HEK293 (cell line): ENCODE data around the gene CYB5R4.

Experiments used
- BCL11B ChIP-seq: fragments of 450-650 bp; formaldehyde crosslinking; IDR thresholded peaks from 2 replicates; pipeline ENCODE4 v1.5.1; 2016; ENCODE audit warnings: low read depth, missing biosample characterization, missing genetic modification characterization
- KLF10 ChIP-seq: fragments of 450-650 bp; IDR thresholded peaks from 2 replicates; pipeline ENCODE4 v1.5.1; 2018; ENCODE audit warnings: missing biosample characterization, mild to moderate bottlenecking, missing genetic modification characterization
- KLF8 ChIP-seq: fragments of 450-650 bp; formaldehyde crosslinking; IDR thresholded peaks from 2 replicates; pipeline ENCODE4 v1.5.1; 2016; ENCODE audit warnings: missing biosample characterization, missing genetic modification characterization
- SCRT1 ChIP-seq: fragments of 450-650 bp; formaldehyde crosslinking; IDR thresholded peaks from 2 replicates; pipeline ENCODE4 v1.5.1; 2016; ENCODE audit warnings: missing biosample characterization, missing genetic modification characterization, borderline replicate concordance
- SP3 ChIP-seq: fragments of 450-650 bp; formaldehyde crosslinking; IDR thresholded peaks from 2 replicates; pipeline ENCODE4 v1.5.1; 2016; ENCODE audit warnings: missing biosample characterization, missing genetic modification characterization
- YY2 ChIP-seq: fragments of 450-650 bp; formaldehyde crosslinking; IDR thresholded peaks from 2 replicates; pipeline ENCODE4 v1.5.1; 2016; ENCODE audit warnings: missing biosample characterization, missing genetic modification characterization
- ZNF221 ChIP-seq: fragments of 450-650 bp; formaldehyde crosslinking; IDR thresholded peaks from 2 replicates; pipeline ENCODE4 v1.5.1; 2017; ENCODE audit warnings: missing biosample characterization, missing genetic modification characterization, borderline replicate concordance
- ZNF366 ChIP-seq: fragments of 450-650 bp; formaldehyde crosslinking; conservative IDR thresholded peaks from 2 replicates; pipeline ENCODE4 v1.5.1; 2016; ENCODE audit warnings: missing biosample characterization, missing genetic modification characterization
- ZNF544 ChIP-seq: fragments of 450-650 bp; formaldehyde crosslinking; IDR thresholded peaks from 2 replicates; pipeline ENCODE4 v1.5.0; 2017; ENCODE audit warnings: missing biosample characterization, missing genetic modification characterization
- ZNF548 ChIP-seq: fragments of 450-650 bp; formaldehyde crosslinking; IDR thresholded peaks from 2 replicates; pipeline ENCODE4 v1.5.1; 2016; ENCODE audit warnings: missing biosample characterization, missing genetic modification characterization
- ZNF660 ChIP-seq: fragments of 450-650 bp; IDR thresholded peaks from 2 replicates; pipeline ENCODE4 v1.5.1; 2018; ENCODE audit warnings: missing biosample characterization, mild to moderate bottlenecking, missing genetic modification characterization
- ZNF707 ChIP-seq: fragments of 450-650 bp; formaldehyde crosslinking; IDR thresholded peaks from 2 replicates; pipeline ENCODE4 v1.5.1; 2016; ENCODE audit warnings: missing biosample characterization, missing genetic modification characterization
- ZNF777 ChIP-seq: fragments of 450-650 bp; formaldehyde crosslinking; IDR thresholded peaks from 2 replicates; pipeline ENCODE4 v1.5.1; 2017; ENCODE audit warnings: missing biosample characterization, missing genetic modification characterization, borderline replicate concordance
- ZNF791 ChIP-seq: fragments of 450-650 bp; formaldehyde crosslinking; IDR thresholded peaks from 2 replicates; pipeline ENCODE4 v1.5.1; 2016; ENCODE audit warnings: missing biosample characterization, missing genetic modification characterization
- ZNF792 ChIP-seq: fragments of 450-650 bp; formaldehyde crosslinking; IDR thresholded peaks from 2 replicates; pipeline ENCODE4 v1.5.1; 2016; ENCODE audit warnings: missing biosample characterization, missing genetic modification characterization
- ZNF843 ChIP-seq: fragments of 450-650 bp; formaldehyde crosslinking; IDR thresholded peaks from 2 replicates; pipeline ENCODE4 v1.5.1; 2016; ENCODE audit warnings: missing biosample characterization, missing genetic modification characterization
- TF ChIP-seq, protein P1 (sequence below): fragments of 450-650 bp; formaldehyde crosslinking; conservative IDR thresholded peaks from 2 replicates; pipeline ENCODE4 v1.5.1; 2016; ENCODE audit warnings: low read depth, missing biosample characterization, missing genetic modification characterization
- TF ChIP-seq, protein P2 (sequence below): fragments of 450-650 bp; formaldehyde crosslinking; IDR thresholded peaks from 2 replicates; pipeline ENCODE4 v1.5.1; 2016; ENCODE audit warnings: missing biosample characterization, missing genetic modification characterization
- TF ChIP-seq, protein P3 (sequence below): fragments of 450-650 bp; formaldehyde crosslinking; IDR thresholded peaks from 2 replicates; pipeline ENCODE4 v1.5.1; 2016; ENCODE audit warnings: missing biosample characterization, missing genetic modification characterization
- TF ChIP-seq, protein P4 (sequence below): fragments of 450-650 bp; formaldehyde crosslinking; IDR thresholded peaks from 2 replicates; pipeline ENCODE4 v1.5.1; 2016; ENCODE audit warnings: missing biosample characterization, missing genetic modification characterization
- TF ChIP-seq, protein P5 (sequence below): fragments of 450-650 bp; formaldehyde crosslinking; IDR thresholded peaks from 2 replicates; pipeline ENCODE4 v1.5.1; 2016; ENCODE audit warnings: missing biosample characterization, missing genetic modification characterization
- TF ChIP-seq, protein P6 (sequence below): fragments of 450-650 bp; formaldehyde crosslinking; IDR thresholded peaks from 2 replicates; pipeline ENCODE4 v1.5.1; 2016; ENCODE audit warnings: missing biosample characterization, missing genetic modification characterization
- TF ChIP-seq, protein P7 (sequence below): fragments of 450-650 bp; formaldehyde crosslinking; IDR thresholded peaks from 2 replicates; pipeline ENCODE4 v1.5.1; 2016; ENCODE audit warnings: missing biosample characterization, missing genetic modification characterization, low read depth
- TF ChIP-seq, protein P8 (sequence below): fragments of 450-650 bp; formaldehyde crosslinking; optimal IDR thresholded peaks from 2 replicates; pipeline ENCODE3; 2016; ENCODE audit warnings: missing biosample characterization, mild to moderate bottlenecking, missing genetic modification characterization

CYB5R4 gene

DNA sequence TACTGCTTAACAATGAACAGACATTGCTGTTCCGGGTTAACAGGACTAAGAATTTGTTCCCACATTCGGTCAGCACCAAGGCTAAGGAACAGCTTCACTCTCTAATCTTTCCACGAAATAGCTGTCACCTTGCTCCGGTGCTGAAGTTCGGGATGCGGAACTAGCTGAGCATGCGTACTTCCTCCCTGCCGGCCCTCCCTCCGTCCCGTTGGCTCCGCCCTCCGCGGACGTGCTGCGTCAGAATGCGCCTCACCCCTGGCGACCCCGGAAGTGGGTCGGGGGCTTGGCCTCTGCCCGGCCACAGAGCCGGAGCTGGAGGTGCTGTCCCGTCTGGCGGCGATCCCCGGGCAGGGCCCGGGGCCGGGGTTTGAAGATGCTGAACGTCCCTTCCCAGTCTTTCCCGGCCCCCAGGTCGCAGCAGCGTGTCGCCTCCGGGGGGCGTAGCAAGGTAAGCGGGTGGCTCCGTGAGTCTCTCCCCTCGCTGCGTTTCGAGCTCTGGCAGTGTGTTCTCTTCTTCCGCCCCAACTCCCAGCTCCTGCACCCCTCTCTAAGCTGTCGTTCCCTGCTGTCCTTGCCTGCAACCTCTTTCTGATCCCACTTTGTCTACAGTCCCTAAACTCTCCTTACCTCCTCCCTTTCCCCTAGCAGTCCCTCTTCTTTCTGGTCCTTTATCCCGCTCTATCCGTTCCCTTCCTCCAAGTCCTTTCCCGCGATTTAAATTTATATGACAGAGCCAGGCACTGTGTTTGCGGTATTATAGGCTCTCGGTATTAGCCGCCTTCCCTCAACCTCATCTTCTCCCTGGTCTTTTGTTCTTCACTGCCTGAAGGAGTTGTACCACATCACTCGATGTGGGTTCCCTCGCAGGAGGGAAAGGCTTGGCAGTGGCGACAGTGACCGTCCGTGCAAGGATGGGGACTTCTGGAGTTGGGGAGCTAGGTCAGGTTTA lies at the start of gene CYB5R4 (continued):
- TF ChIP-seq, protein P1, sequence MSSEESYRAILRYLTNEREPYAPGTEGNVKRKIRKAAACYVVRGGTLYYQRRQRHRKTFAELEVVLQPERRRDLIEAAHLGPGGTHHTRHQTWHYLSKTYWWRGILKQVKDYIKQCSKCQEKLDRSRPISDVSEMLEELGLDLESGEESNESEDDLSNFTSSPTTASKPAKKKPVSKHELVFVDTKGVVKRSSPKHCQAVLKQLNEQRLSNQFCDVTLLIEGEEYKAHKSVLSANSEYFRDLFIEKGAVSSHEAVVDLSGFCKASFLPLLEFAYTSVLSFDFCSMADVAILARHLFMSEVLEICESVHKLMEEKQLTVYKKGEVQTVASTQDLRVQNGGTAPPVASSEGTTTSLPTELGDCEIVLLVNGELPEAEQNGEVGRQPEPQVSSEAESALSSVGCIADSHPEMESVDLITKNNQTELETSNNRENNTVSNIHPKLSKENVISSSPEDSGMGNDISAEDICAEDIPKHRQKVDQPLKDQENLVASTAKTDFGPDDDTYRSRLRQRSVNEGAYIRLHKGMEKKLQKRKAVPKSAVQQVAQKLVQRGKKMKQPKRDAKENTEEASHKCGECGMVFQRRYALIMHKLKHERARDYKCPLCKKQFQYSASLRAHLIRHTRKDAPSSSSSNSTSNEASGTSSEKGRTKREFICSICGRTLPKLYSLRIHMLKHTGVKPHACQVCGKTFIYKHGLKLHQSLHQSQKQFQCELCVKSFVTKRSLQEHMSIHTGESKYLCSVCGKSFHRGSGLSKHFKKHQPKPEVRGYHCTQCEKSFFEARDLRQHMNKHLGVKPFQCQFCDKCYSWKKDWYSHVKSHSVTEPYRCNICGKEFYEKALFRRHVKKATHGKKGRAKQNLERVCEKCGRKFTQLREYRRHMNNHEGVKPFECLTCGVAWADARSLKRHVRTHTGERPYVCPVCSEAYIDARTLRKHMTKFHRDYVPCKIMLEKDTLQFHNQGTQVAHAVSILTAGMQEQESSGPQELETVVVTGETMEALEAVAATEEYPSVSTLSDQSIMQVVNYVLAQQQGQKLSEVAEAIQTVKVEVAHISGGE (tag by site-specific recombination) = peak; percentile 67
- no peak for TF ChIP-seq ZNF221 (tag by site-specific recombination)
- TF ChIP-seq, protein P2, sequence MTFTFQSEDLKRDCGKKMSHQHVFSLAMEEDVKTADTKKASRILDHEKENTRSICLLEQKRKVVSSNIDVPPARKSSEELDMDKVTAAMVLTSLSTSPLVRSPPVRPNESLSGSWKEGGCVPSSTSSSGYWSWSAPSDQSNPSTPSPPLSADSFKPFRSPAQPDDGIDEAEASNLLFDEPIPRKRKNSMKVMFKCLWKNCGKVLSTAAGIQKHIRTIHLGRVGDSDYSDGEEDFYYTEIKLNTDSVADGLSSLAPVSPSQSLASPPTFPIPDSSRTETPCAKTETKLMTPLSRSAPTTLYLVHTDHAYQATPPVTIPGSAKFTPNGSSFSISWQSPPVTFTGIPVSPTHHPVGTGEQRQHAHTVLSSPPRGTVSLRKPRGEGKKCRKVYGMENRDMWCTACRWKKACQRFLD (tag by site-specific recombination) = no peak
- peak; percentile 65 for TF ChIP-seq ZNF660
- TF ChIP-seq, protein P3, sequence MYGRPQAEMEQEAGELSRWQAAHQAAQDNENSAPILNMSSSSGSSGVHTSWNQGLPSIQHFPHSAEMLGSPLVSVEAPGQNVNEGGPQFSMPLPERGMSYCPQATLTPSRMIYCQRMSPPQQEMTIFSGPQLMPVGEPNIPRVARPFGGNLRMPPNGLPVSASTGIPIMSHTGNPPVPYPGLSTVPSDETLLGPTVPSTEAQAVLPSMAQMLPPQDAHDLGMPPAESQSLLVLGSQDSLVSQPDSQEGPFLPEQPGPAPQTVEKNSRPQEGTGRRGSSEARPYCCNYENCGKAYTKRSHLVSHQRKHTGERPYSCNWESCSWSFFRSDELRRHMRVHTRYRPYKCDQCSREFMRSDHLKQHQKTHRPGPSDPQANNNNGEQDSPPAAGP (tag by site-specific recombination) = peak; percentile 83
- TF ChIP-seq, protein P4, sequence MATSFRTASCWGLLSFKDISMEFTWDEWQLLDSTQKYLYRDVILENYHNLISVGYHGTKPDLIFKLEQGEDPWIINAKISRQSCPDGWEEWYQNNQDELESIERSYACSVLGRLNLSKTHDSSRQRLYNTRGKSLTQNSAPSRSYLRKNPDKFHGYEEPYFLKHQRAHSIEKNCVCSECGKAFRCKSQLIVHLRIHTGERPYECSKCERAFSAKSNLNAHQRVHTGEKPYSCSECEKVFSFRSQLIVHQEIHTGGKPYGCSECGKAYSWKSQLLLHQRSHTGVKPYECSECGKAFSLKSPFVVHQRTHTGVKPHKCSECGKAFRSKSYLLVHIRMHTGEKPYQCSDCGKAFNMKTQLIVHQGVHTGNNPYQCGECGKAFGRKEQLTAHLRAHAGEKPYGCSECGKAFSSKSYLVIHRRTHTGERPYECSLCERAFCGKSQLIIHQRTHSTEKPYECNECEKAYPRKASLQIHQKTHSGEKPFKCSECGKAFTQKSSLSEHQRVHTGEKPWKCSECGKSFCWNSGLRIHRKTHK = no peak
- TF ChIP-seq SCRT1 (tag by site-specific recombination) = no peak
- no peak for TF ChIP-seq ZNF777 (tag by site-specific recombination)
- TF ChIP-seq KLF8 = peak; percentile 89; the same call in 1 of the 2 replicates
- peak; percentile 88 for TF ChIP-seq ZNF366 (tag by site-specific recombination)
- TF ChIP-seq, protein P5, sequence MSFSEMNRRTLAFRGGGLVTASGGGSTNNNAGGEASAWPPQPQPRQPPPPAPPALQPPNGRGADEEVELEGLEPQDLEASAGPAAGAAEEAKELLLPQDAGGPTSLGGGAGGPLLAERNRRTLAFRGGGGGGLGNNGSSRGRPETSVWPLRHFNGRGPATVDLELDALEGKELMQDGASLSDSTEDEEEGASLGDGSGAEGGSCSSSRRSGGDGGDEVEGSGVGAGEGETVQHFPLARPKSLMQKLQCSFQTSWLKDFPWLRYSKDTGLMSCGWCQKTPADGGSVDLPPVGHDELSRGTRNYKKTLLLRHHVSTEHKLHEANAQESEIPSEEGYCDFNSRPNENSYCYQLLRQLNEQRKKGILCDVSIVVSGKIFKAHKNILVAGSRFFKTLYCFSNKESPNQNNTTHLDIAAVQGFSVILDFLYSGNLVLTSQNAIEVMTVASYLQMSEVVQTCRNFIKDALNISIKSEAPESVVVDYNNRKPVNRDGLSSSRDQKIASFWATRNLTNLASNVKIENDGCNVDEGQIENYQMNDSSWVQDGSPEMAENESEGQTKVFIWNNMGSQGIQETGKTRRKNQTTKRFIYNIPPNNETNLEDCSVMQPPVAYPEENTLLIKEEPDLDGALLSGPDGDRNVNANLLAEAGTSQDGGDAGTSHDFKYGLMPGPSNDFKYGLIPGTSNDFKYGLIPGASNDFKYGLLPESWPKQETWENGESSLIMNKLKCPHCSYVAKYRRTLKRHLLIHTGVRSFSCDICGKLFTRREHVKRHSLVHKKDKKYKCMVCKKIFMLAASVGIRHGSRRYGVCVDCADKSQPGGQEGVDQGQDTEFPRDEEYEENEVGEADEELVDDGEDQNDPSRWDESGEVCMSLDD = no peak
- TF ChIP-seq, protein P6, sequence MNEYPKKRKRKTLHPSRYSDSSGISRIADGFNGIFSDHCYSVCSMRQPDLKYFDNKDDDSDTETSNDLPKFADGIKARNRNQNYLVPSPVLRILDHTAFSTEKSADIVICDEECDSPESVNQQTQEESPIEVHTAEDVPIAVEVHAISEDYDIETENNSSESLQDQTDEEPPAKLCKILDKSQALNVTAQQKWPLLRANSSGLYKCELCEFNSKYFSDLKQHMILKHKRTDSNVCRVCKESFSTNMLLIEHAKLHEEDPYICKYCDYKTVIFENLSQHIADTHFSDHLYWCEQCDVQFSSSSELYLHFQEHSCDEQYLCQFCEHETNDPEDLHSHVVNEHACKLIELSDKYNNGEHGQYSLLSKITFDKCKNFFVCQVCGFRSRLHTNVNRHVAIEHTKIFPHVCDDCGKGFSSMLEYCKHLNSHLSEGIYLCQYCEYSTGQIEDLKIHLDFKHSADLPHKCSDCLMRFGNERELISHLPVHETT (tag by site-specific recombination) = peak; percentile 39; the same call in 1 of the 2 replicates
- peak; percentile 89 for TF ChIP-seq SP3 (tag by site-specific recombination)
- TF ChIP-seq, protein P7, sequence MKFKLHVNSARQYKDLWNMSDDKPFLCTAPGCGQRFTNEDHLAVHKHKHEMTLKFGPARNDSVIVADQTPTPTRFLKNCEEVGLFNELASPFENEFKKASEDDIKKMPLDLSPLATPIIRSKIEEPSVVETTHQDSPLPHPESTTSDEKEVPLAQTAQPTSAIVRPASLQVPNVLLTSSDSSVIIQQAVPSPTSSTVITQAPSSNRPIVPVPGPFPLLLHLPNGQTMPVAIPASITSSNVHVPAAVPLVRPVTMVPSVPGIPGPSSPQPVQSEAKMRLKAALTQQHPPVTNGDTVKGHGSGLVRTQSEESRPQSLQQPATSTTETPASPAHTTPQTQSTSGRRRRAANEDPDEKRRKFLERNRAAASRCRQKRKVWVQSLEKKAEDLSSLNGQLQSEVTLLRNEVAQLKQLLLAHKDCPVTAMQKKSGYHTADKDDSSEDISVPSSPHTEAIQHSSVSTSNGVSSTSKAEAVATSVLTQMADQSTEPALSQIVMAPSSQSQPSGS (tag by site-specific recombination) = no peak
- peak; percentile 29 for TF ChIP-seq ZNF843 (tag by site-specific recombination)
- TF ChIP-seq BCL11B (tag by site-specific recombination) = peak; percentile 86
- TF ChIP-seq ZNF707 = no peak
- 0 out of 2 replicates have a peak, but pooled peaks have one; percentile 25 for TF ChIP-seq ZNF792 (tag by site-specific recombination)
- no peak for TF ChIP-seq YY2
- TF ChIP-seq ZNF791 = no peak
- TF ChIP-seq ZNF548 (tag by site-specific recombination) = no peak
- TF ChIP-seq, protein P8, sequence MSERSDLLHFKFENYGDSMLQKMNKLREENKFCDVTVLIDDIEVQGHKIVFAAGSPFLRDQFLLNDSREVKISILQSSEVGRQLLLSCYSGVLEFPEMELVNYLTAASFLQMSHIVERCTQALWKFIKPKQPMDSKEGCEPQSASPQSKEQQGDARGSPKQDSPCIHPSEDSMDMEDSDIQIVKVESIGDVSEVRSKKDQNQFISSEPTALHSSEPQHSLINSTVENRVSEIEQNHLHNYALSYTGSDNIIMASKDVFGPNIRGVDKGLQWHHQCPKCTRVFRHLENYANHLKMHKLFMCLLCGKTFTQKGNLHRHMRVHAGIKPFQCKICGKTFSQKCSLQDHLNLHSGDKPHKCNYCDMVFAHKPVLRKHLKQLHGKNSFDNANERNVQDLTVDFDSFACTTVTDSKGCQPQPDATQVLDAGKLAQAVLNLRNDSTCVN = peak; percentile 34
- peak; percentile 96 for TF ChIP-seq KLF10
- TF ChIP-seq ZNF544 = no peak
